Transverse colon (tissue), 4 donors: ENCODE data around the gene KAZALD1. TPM values are rescaled to one million over a fixed set of nuclear protein-coding genes. Genes with fewer than 3 reads are reported as not detected.

Experiments
- DNase-seq: peaks from one replicate; pipeline ENCODE4 v3.0.0-alpha.2; 2019
- H3K27ac ChIP-seq, 4 donors: fragments of 200-600 bp; sonication (generic); 2 replicates each; pipeline ENCODE4 v1.5.1; 2016 to 2018; ENCODE audit warnings: inconsistent platforms in 4 of 4
- H3K27me3 ChIP-seq: fragments of 200-600 bp; sonication (generic); 2 replicates; pipeline ENCODE4 v1.5.1; 2017; ENCODE audit warnings: inconsistent platforms
- H3K36me3 ChIP-seq, 4 donors: fragments of 200-600 bp; sonication (generic); 2 replicates each; pipeline ENCODE4 v1.5.1; 2017 to 2019; ENCODE audit warnings: inconsistent platforms in 4 of 4
- H3K4me1 ChIP-seq, 4 donors: fragments of 200-600 bp; sonication (generic); 2 replicates each; pipeline ENCODE4 v1.5.1; 2017 to 2020; ENCODE audit warnings: inconsistent platforms in 4 of 4
- H3K4me3 ChIP-seq, 4 donors: fragments of 200-600 bp; sonication (generic); 1 replicate in 1 of 4; 2 replicates in 3 of 4; pipeline versions ENCODE4 v1.5.1 to v1.6.1; 2017 to 2019; ENCODE audit warnings: inconsistent platforms in 4 of 4
- H3K9me3 ChIP-seq, 2 donors: fragments of 200-600 bp; sonication (generic); 2 replicates each; pipeline ENCODE4 v1.5.1; 2017 to 2019; ENCODE audit warnings: inconsistent platforms in 2 of 2
- CTCF ChIP-seq, 5 experiments: fragments of 200-600 bp in 3 of 5; fragments of 450-650 bp in 2 of 5; sonication (generic) in 3 of 5; IDR thresholded peaks; 1 replicate in 2 of 5; 2 replicates in 3 of 5; pipeline ENCODE4 v1.5.1; 2016 to 2017; ENCODE audit warnings: antibody characterized with exemption in 5 of 5, inconsistent platforms in 3 of 5, mild to moderate bottlenecking in 2 of 5, moderate library complexity in 1 of 5
- EP300 ChIP-seq: sonication (generic); formaldehyde crosslinking; IDR thresholded peaks from one replicate; pipeline ENCODE4 v1.6.1; 2017; ENCODE audit warnings: antibody characterized with exemption, low read depth
- POLR2A ChIP-seq: fragments of 450-650 bp; IDR thresholded peaks from one replicate; pipeline ENCODE4 v1.6.1; 2016; ENCODE audit warnings: antibody characterized with exemption, mild to moderate bottlenecking, moderate library complexity
- POLR2AphosphoS5 ChIP-seq, 3 donors: sonication (generic); formaldehyde crosslinking; IDR thresholded peaks; one replicate each; pipeline ENCODE4 v1.6.1; 2016; ENCODE audit warnings: antibody characterized with exemption in 3 of 3
- WGBS, 2 donors: methylation state at CpG; one replicate each; pipeline ENCODE4 v1.1.5; 2018; ENCODE audit warnings: low coverage in 1 of 2; 5-methylcytosine and 5-hydroxymethylcytosine counted together
- in situ Hi-C, 4 donors: fragments of 200-750 bp; cut with MboI; loops; one replicate each; pipeline versions ENCODE4 v1.15.0 to v1.15.1; 2017; ENCODE audit warnings: low sequenced_read_pairs in 3 of 4, low pct_ligation_motif_present in 1 of 4, low pct_unique_long_range_greater_than_20kb in 1 of 4
- intact Hi-C: fragments of 100-400 bp; cut with DNase I; formaldehyde crosslinking; loops from one replicate; pipeline ENCODE4 v1.15.1; 2023; ENCODE audit warnings: low total_unique reads
- total RNA-seq, 4 donors: library from RNA; depleted of rRNA; stranded (reverse); fragments of >200 nt; gene quantifications; one replicate each; pipeline ENCODE4 v1.1.0, GENCODE V29; 2016

Gene KAZALD1
- total RNA-seq, 4 donors from 2014 or later: 3.8 to 18.8 (median 10.0) TPM

GRCh38 chr10:101080933-101081931 lies 19.4 kb downstream of the KAZALD1 start:
- TF ChIP-seq CTCF (IDR thresholded peaks at IDR 0.05) (no peak), POLR2AphosphoS5 (IDR thresholded peaks at IDR 0.05) (no peak), POLR2A (no peak), EP300 (no peak)
- Histone ChIP-seq H3K36me3 (no peaks in the 10 kb centered on the region), H3K4me1 (no peaks in the 10 kb centered on the region), H3K27me3 (peaks cover 84% of the 10 kb centered on the region), H3K27ac (no peak overlapping the region), H3K4me3 (no peak overlapping the region), H3K9me3 (no peaks in the 10 kb centered on the region)
- DNase-seq: no peak
- intact Hi-C loops: no loop called here
- in situ Hi-C loops: no loop called here
- 14 to 39% methylated on average over 4 to 5 of the region's 5 CpGs for WGBS, 2 donors

- no peaks in the 10 kb centered on the region for H3K9me3 ChIP-seq
- in situ Hi-C loops: no loop called here
- H3K36me3 ChIP-seq: no peaks in the 10 kb centered on the region
- H3K4me1 ChIP-seq: peaks cover 0 to 8% (median 0%) of the 10 kb centered on the region in 4 donors
- peaks cover 90% of the 10 kb centered on the region for H3K27me3 ChIP-seq
- DNase-seq: no peak
- H3K4me3 ChIP-seq: no peak overlapping the region
- intact Hi-C loops: no loop called here
- no peak overlapping the region for H3K27ac ChIP-seq
- WGBS, 2 donors: 76% methylated on average over 6 of the region's 6 CpGs; no CpG with 5 or more reads in 1 of the 2 donors
- TF ChIP-seq CTCF (IDR thresholded peaks at IDR 0.05) (no peak), POLR2A (no peak), EP300 (no peak), POLR2AphosphoS5 (IDR thresholded peaks at IDR 0.05) (no peak)
Observed at GRCh38 chr10:101085846-101086245, 24.1 kb downstream of the KAZALD1 start.

GRCh38 chr10:101087376-101087775 lies 25.6 kb downstream of the KAZALD1 start:
- H3K27me3 ChIP-seq: peaks cover 99% of the 10 kb centered on the region
- no peak overlapping the region for H3K4me3 ChIP-seq
- intact Hi-C loops: no loop called here
- peaks cover 0 to 8% (median 0%) of the 10 kb centered on the region in 4 donors for H3K4me1 ChIP-seq
- no peak overlapping the region for H3K27ac ChIP-seq
- H3K36me3 ChIP-seq: no peaks in the 10 kb centered on the region
- no peak for DNase-seq
- no peaks in the 10 kb centered on the region for H3K9me3 ChIP-seq
- in situ Hi-C loops: no loop called here
- TF ChIP-seq POLR2A: no peak
- no peak for TF ChIP-seq CTCF (IDR thresholded peaks at IDR 0.05)
- TF ChIP-seq EP300: no peak
- TF ChIP-seq POLR2AphosphoS5 (IDR thresholded peaks at IDR 0.05): no peak
- 33 to 39% methylated on average over 3 to 10 of the region's 10 CpGs for WGBS, 2 donors

- intact Hi-C loops: no loop called here
- WGBS, 2 donors: 7 to 28% methylated on average over 5 to 14 of the region's 14 CpGs
Observed at GRCh38 chr10:101087965-101088364, 26.2 kb downstream of the KAZALD1 start.

More at GRCh38 chr10:101087965-101088364, 26.2 kb downstream of the KAZALD1 start:
- no peak for DNase-seq
- peaks cover 99% of the 10 kb centered on the region for H3K27me3 ChIP-seq
- no peaks in the 10 kb centered on the region for H3K36me3 ChIP-seq
- no peaks in the 10 kb centered on the region for H3K9me3 ChIP-seq
- no peak overlapping the region for H3K4me3 ChIP-seq
- H3K4me1 ChIP-seq: peaks cover 0 to 8% (median 0%) of the 10 kb centered on the region in 4 donors
- no peak overlapping the region for H3K27ac ChIP-seq
- TF ChIP-seq POLR2AphosphoS5 (IDR thresholded peaks at IDR 0.05) (no peak), EP300 (no peak), POLR2A (no peak), CTCF (IDR thresholded peaks at IDR 0.05) (no peak)
- in situ Hi-C loops: no loop called here
